HepG2 (cell line): Measurements from ENCODE around the gene AGAP1. TPM values are rescaled to one million over a fixed set of nuclear protein-coding genes. Genes with fewer than 3 reads are reported as not detected.

Experiments used
- ATAC-seq: fragments of 200-7000 bp; cut with Tn5 transposase; 3 replicates; pipeline ENCODE4 v1.9.1; 2020; ENCODE audit warnings: mild to moderate bottlenecking, moderate library complexity
- BruUV-seq: library from RNA; stranded (reverse); fragments of 400-500 nt; replicated peaks from 2 replicates; lab custom pipeline; 2021; lab: Mats Ljungman, UMichigan
- CTCF ChIA-PET: fragments of 300-600 bp; formaldehyde crosslinking; extraction: SDS; loops from one replicate; lab custom pipeline; 2021; ENCODE audit warnings: low total read pairs, inconsistent platforms, low intra/inter-chr PET ratio; lab: Yijun Ruan, JAX
- POLR2A ChIA-PET: fragments of 350-600 bp; sonication (Branson Sonifier 250); formaldehyde crosslinking; loops from one replicate; lab custom pipeline; 2020; ENCODE audit warnings: antibody characterized with exemption, inconsistent platforms; lab: Yijun Ruan, JAX
- DNase-seq: peaks from one replicate; pipeline ENCODE4 v3.0.0-alpha.2; 2015; ENCODE audit warnings: low spot score
- FAIRE-seq: peaks from 3 replicates; lab custom pipeline; 2011; peaks lifted over from hg19 to GRCh38; lab: Jason Lieb, UNC
- H2AFZ ChIP-seq: one replicate; pipeline ENCODE4 v1.6.1; 2011; ENCODE audit warnings: low read length, inconsistent platforms
- H3K27ac ChIP-seq: fragments of 300-600 bp; 3 replicates; pipeline ENCODE4 v1.8.0; 2011; ENCODE audit warnings: mixed run types, mild to moderate bottlenecking, mixed read lengths, low read length, inconsistent platforms; ENCODE audit not compliant: insufficient read depth; ENCODE audit errors: extremely low read length
- H3K27me3 ChIP-seq, 2 experiments: fragments of 200-600 bp in 1 of 2; 2 replicates in 1 of 2; 3 replicates in 1 of 2; pipeline versions ENCODE4 v1.6.0 to v1.8.0; 2011; ENCODE audit warnings: low read length in 2 of 2, mild to moderate bottlenecking in 2 of 2, moderate library complexity in 2 of 2, inconsistent platforms in 1 of 2; ENCODE audit not compliant: insufficient read depth in 2 of 2, control insufficient read depth in 1 of 2
- H3K36me3 ChIP-seq, 2 experiments: fragments of 200-600 bp in 1 of 2; replicated peaks in 1 of 2; 2 replicates in 1 of 2; 3 replicates in 1 of 2; pipeline versions ENCODE4 v1.5.1 to v1.8.0; 2011; ENCODE audit warnings: low read length in 2 of 2, inconsistent platforms in 1 of 2; ENCODE audit not compliant: insufficient read depth in 2 of 2, control insufficient read depth in 1 of 2
- H3K4me1 ChIP-seq: 2 replicates; pipeline ENCODE4 v1.5.1; 2012; ENCODE audit warnings: low read length, inconsistent platforms; ENCODE audit not compliant: insufficient read depth
- H3K4me2 ChIP-seq: 2 replicates; pipeline ENCODE4 v1.6.0; 2011; ENCODE audit warnings: low read depth, low read length, inconsistent platforms
- H3K4me3 ChIP-seq, 3 experiments: fragments of 200-600 bp in 1 of 3; sonication (generic), shearing (Covaris generic) in 1 of 3; replicated peaks in 1 of 3; 2 replicates each; pipeline ENCODE4 v1.5.1; 2011 to 2016; ENCODE audit warnings: low read length in 3 of 3, inconsistent platforms in 2 of 3, low read depth in 2 of 3, mild to moderate bottlenecking in 2 of 3, control low read depth in 1 of 3, mixed read lengths in 1 of 3; ENCODE audit not compliant: insufficient read depth in 1 of 3
- H3K79me2 ChIP-seq: one replicate; pipeline ENCODE4 v1.6.1; 2011; ENCODE audit warnings: low read length, inconsistent platforms; ENCODE audit not compliant: insufficient read depth
- H3K9ac ChIP-seq: 2 replicates; pipeline ENCODE4 v1.6.0; 2011; ENCODE audit warnings: mild to moderate bottlenecking, low read depth, low read length, inconsistent platforms; ENCODE audit not compliant: insufficient read depth
- H3K9me3 ChIP-seq: 2 replicates; pipeline ENCODE4 v1.5.1; 2012; ENCODE audit warnings: mild to moderate bottlenecking, low read length
- H4K20me1 ChIP-seq: 2 replicates; pipeline ENCODE4 v1.6.0; 2011; ENCODE audit warnings: inconsistent platforms, mild to moderate bottlenecking, low read length, moderate library complexity; ENCODE audit not compliant: insufficient read depth
- CBX2 ChIP-seq, 2 experiments: fragments of 200-600 bp in 1 of 2; sonication (generic); formaldehyde crosslinking in 1 of 2; IDR thresholded peaks; 2 replicates each; pipeline versions ENCODE4 v1.7.0 to v1.8.1; 2018 to 2022; ENCODE audit warnings: low read depth in 2 of 2, low read length in 1 of 2, mild to moderate bottlenecking in 1 of 2, missing genetic modification reagents in 1 of 2
- CENPX ChIP-seq: sonication (generic); formaldehyde crosslinking; IDR thresholded peaks from 2 replicates; pipeline ENCODE4 v1.9.0; 2021; ENCODE audit warnings: mild to moderate bottlenecking, missing genetic modification reagents, moderate library complexity
- MIER3 ChIP-seq: IDR thresholded peaks from 2 replicates; pipeline ENCODE4 v1.6.1; 2016; ENCODE audit warnings: missing compliant biosample characterization, borderline replicate concordance
- PCBP1 ChIP-seq: fragments of 200-400 bp; formaldehyde crosslinking; IDR thresholded peaks from 2 replicates; pipeline ENCODE4 v1.6.1; 2017; ENCODE audit warnings: mild to moderate bottlenecking, low read depth, low read length, borderline replicate concordance
- ZNF543 ChIP-seq: sonication (generic); formaldehyde crosslinking; IDR thresholded peaks from 2 replicates; pipeline ENCODE4 v1.4.0; 2020; ENCODE audit warnings: mild to moderate bottlenecking, missing genetic modification reagents
- WGBS: methylation state at CpG from one replicate; pipeline ENCODE4 v1.1.6; 2017; ENCODE audit warnings: low lambda C conversion rate; 5-methylcytosine and 5-hydroxymethylcytosine counted together
- in situ Hi-C: cut with HindIII; loops from 2 replicates; pipeline ENCODE4 v1.10.0; 2017; ENCODE audit warnings: low pct_unique_long_range_greater_than_20kb; ENCODE audit not compliant: extremely low pct_ligation_motif_present
- intact Hi-C: fragments of 100-400 bp; cut with micrococcal nuclease; formaldehyde crosslinking; loops from one replicate; pipeline ENCODE4 v1.10.0; 2022; ENCODE audit not compliant: unreplicated experiment
- polyA plus RNA-seq, 8 experiments: library from polyadenylated mRNA; depleted of rRNA in 3 of 8; stranded (reverse) in 7 of 8; unstranded in 1 of 8; fragments of >200 nt; fragmentation: Illumina TruSeq in 4 of 8; extraction: Trizol in 4 of 8; gene quantifications; 2 replicates each; pipeline versions ENCODE4 v1.2.1 to v1.2.3, GENCODE V29; 2011 to 2016; ENCODE audit warnings: low read depth in 4 of 8, missing spikeins in 1 of 8, mixed read lengths in 1 of 8; ENCODE audit not compliant: insufficient read depth in 1 of 8
- total RNA-seq, 5 experiments: library from RNA; depleted of rRNA; stranded (reverse); fragments of >200 nt; fragmentation: Illumina TruSeq; extraction: Trizol; gene quantifications; 2 replicates each; pipeline ENCODE4 v1.2.3, GENCODE V29; 2016; ENCODE audit warnings: low read depth in 1 of 5
- TF ChIP-seq, protein P1 (sequence below): sonication (generic); formaldehyde crosslinking; IDR thresholded peaks from 2 replicates; pipeline ENCODE4 v1.4.0; 2020; ENCODE audit warnings: missing genetic modification reagents, borderline replicate concordance
- TF ChIP-seq, protein P2 (sequence below): sonication (generic); formaldehyde crosslinking; IDR thresholded peaks from 2 replicates; pipeline ENCODE4 v1.4.0; 2020; ENCODE audit warnings: missing genetic modification reagents, borderline replicate concordance

Gene AGAP1
- total and polyA plus RNA-seq, 2 of the 13 experiments (the other 11 are each of a cell fraction or from before 2014, with no cell fraction given), result 21.2 to 32.7 TPM

DNA sequence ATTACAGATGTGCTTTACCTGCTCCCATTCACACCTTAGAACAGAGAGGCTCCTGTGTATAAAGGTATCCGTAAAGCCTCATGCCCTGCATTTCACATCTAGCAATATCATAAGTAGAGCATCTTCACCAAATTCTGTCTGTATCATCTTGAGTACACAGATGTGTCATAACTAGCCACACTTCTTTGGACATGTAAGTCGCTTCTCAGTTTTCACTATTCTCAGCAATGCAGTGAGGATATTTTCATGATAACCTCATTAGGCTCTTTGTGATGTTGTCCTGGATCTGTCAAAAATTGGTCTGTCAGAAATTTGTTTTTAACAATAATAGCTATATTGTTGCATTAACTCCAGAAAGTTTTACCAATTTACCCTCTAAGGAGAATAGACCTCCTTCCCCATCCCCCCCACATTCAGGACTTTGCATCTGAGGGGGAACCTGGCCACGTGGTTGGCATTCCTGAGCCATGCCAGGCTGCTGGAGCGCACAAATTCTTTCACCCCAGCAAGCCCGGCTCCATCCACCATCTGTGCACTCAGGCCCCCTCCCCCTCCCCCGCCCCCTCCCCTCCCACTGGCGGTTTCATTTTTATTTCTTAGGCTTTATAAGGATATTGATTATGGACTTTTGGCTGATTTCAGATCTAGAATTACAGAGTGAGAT lies 34.1 kb downstream of the AGAP1 start:
- DNase-seq (no peak), FAIRE-seq (peak; percentile 44), ATAC-seq (no peak)
- Histone ChIP-seq H4K20me1 (peaks cover 15% of the 10 kb centered on the region; the same call in 1 of the 2 replicates), H3K27me3 (no peaks in the 10 kb centered on the region), H3K4me1 (peaks cover 10% of the 10 kb centered on the region), H3K4me3 (no peak overlapping the region), H3K9ac (no peak overlapping the region), H3K9me3 (no peaks in the 10 kb centered on the region), H3K36me3 (no peaks in the 10 kb centered on the region), H3K79me2 (peaks cover 77% of the 10 kb centered on the region), H3K4me2 (no peak overlapping the region), H2AFZ (no peak overlapping the region), H3K27ac (no peak overlapping the region)
- no TSS peak for BruUV-seq
- intact Hi-C loops (no loop called here), in situ Hi-C loops (no loop called here)
- ChIA-PET POLR2A (no interaction called here), CTCF (no interaction called here)
- TF ChIP-seq CBX2 (IDR thresholded peaks at IDR 0.05; ENCODE audit: low read depth, low read length) (no peak), CBX2 (CRISPR knock-in tag; IDR thresholded peaks at IDR 0.05; ENCODE audit: low read depth) (no peak), PCBP1 (0 out of 2 replicates have a peak, but pooled peaks have one; percentile 57)
- TF ChIP-seq, protein P1, sequence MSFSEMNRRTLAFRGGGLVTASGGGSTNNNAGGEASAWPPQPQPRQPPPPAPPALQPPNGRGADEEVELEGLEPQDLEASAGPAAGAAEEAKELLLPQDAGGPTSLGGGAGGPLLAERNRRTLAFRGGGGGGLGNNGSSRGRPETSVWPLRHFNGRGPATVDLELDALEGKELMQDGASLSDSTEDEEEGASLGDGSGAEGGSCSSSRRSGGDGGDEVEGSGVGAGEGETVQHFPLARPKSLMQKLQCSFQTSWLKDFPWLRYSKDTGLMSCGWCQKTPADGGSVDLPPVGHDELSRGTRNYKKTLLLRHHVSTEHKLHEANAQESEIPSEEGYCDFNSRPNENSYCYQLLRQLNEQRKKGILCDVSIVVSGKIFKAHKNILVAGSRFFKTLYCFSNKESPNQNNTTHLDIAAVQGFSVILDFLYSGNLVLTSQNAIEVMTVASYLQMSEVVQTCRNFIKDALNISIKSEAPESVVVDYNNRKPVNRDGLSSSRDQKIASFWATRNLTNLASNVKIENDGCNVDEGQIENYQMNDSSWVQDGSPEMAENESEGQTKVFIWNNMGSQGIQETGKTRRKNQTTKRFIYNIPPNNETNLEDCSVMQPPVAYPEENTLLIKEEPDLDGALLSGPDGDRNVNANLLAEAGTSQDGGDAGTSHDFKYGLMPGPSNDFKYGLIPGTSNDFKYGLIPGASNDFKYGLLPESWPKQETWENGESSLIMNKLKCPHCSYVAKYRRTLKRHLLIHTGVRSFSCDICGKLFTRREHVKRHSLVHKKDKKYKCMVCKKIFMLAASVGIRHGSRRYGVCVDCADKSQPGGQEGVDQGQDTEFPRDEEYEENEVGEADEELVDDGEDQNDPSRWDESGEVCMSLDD (CRISPR knock-in tag), result no peak
- WGBS, result 77% methylated on average over 7 of the region's 7 CpGs

DNA sequence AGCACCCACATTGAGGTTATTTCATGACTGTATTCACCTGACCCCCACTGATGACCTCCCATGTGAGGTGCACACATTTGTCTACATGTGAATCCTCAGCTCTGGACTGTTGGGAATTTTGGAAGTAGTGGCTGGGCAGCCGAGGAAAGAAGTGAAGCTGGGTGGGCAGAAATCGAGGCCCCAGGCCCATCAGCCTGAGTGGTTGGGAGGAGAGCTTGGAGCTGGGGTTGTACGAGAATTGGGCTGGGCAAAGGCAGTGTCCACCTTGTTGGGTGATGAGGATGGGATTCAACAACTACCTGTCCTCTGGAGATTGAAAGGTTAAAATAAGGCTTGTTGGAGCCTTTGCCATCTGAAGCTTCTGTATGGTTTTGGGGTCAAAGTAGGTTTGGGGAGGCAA lies 35.8 kb downstream of the AGAP1 start:
- ChIA-PET CTCF (no interaction called here), POLR2A (no interaction called here)
- no peaks in the 10 kb centered on the region for H3K9me3 ChIP-seq
- no peaks in the 10 kb centered on the region for H3K36me3 ChIP-seq
- ATAC-seq (no peak), DNase-seq (no peak), FAIRE-seq (no peak)
- in situ Hi-C loops (no loop called here), intact Hi-C loops (no loop called here)
- no peak overlapping the region for H3K9ac ChIP-seq
- no peak overlapping the region for H2AFZ ChIP-seq
- H3K4me2 ChIP-seq, result no peak overlapping the region
- 96% methylated on average over 3 of the region's 3 CpGs for WGBS
- peaks cover 13% of the 10 kb centered on the region for H3K4me1 ChIP-seq
- H4K20me1 ChIP-seq, result peaks cover 7% of the 10 kb centered on the region; the same call in 1 of the 2 replicates
- no peaks in the 10 kb centered on the region for H3K27me3 ChIP-seq
- no TSS peak for BruUV-seq
- H3K27ac ChIP-seq, result no peak overlapping the region
- H3K4me3 ChIP-seq, result no peak overlapping the region
- H3K79me2 ChIP-seq, result peaks cover 70% of the 10 kb centered on the region
- TF ChIP-seq ZNF543 (CRISPR knock-in tag) (no peak), MIER3 (CRISPR knock-in tag) (no peak), CENPX (CRISPR knock-in tag) (no peak)
- TF ChIP-seq, protein P2, sequence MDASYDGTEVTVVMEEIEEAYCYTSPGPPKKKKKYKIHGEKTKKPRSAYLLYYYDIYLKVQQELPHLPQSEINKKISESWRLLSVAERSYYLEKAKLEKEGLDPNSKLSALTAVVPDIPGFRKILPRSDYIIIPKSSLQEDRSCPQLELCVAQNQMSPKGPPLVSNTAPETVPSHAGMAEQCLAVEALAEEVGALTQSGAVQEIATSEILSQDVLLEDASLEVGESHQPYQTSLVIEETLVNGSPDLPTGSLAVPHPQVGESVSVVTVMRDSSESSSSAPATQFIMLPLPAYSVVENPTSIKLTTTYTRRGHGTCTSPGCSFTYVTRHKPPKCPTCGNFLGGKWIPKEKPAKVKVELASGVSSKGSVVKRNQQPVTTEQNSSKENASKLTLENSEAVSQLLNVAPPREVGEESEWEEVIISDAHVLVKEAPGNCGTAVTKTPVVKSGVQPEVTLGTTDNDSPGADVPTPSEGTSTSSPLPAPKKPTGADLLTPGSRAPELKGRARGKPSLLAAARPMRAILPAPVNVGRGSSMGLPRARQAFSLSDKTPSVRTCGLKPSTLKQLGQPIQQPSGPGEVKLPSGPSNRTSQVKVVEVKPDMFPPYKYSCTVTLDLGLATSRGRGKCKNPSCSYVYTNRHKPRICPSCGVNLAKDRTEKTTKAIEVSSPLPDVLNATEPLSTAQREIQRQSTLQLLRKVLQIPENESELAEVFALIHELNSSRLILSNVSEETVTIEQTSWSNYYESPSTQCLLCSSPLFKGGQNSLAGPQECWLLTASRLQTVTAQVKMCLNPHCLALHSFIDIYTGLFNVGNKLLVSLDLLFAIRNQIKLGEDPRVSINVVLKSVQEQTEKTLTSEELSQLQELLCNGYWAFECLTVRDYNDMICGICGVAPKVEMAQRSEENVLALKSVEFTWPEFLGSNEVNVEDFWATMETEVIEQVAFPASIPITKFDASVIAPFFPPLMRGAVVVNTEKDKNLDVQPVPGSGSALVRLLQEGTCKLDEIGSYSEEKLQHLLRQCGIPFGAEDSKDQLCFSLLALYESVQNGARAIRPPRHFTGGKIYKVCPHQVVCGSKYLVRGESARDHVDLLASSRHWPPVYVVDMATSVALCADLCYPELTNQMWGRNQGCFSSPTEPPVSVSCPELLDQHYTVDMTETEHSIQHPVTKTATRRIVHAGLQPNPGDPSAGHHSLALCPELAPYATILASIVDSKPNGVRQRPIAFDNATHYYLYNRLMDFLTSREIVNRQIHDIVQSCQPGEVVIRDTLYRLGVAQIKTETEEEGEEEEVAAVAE (CRISPR knock-in tag), result no peak
